Activated B cell treated with CpG ODN at 0.5 μM for 24 hours (primary cell): ENCODE data around the gene OR8H2. TPM values are rescaled to one million over a fixed set of nuclear protein-coding genes. Genes with fewer than 3 reads are reported as not detected.
"Not testable (repeated sequence)": the region's sequence is repeated elsewhere in the genome, so short reads cannot be mapped to it uniquely, and the experiment has no call there.

Experiments used
- ATAC-seq: fragments of 200-7000 bp; cut with Tn5 transposase; one replicate; pipeline ENCODE4 v1.10.0; 2021; ENCODE audit warnings: low read depth, mild to moderate bottlenecking, moderate library complexity
- CTCF ChIA-PET: fragments of 350-600 bp; sonication (Branson Sonifier 250); formaldehyde crosslinking; loops from one replicate; lab custom pipeline; 2021; ENCODE audit warnings: antibody characterized with exemption; lab: Charles Lee
- POLR2A ChIA-PET: fragments of 350-600 bp; sonication (Branson Sonifier 250); formaldehyde crosslinking; loops from one replicate; lab custom pipeline; 2021; ENCODE audit warnings: antibody characterized with exemption; lab: Charles Lee
- DNase-seq: peaks from one replicate; pipeline ENCODE4 v3.0.0; 2022
- H3K27ac Mint-ChIP-seq: one replicate; pipeline ENCODE4 v1.8.0; 2020; ENCODE audit warnings: mixed read lengths
- H3K27me3 Mint-ChIP-seq: one replicate; pipeline ENCODE4 v1.8.0; 2021; ENCODE audit warnings: mixed read lengths
- H3K36me3 Mint-ChIP-seq: one replicate; pipeline ENCODE4 v1.8.0; 2021; ENCODE audit warnings: low read depth, mixed read lengths
- H3K4me1 Mint-ChIP-seq: one replicate; pipeline ENCODE4 v1.8.0; 2021; ENCODE audit warnings: mixed read lengths
- H3K4me3 Mint-ChIP-seq: one replicate; pipeline ENCODE4 v1.8.0; 2020; ENCODE audit warnings: mild to moderate bottlenecking, mixed read lengths
- H3K9me3 Mint-ChIP-seq: one replicate; pipeline ENCODE4 v1.8.0; 2020; ENCODE audit warnings: mixed read lengths
- intact Hi-C: fragments of 100-400 bp; cut with micrococcal nuclease; formaldehyde crosslinking; loops from one replicate; pipeline ENCODE4 v1.15.1; 2024
- total RNA-seq: library from RNA; stranded (reverse); gene quantifications from 2 replicates; pipeline ENCODE4 v1.2.3, GENCODE V29; 2022
- TF ChIP-seq, protein P1 (sequence below): fragments of 200-600 bp; IDR thresholded peaks from one replicate; pipeline ENCODE4 v1.8.0; 2022; ENCODE audit warnings: antibody characterized with exemption, mild to moderate bottlenecking

OR8H2 gene, protein sequence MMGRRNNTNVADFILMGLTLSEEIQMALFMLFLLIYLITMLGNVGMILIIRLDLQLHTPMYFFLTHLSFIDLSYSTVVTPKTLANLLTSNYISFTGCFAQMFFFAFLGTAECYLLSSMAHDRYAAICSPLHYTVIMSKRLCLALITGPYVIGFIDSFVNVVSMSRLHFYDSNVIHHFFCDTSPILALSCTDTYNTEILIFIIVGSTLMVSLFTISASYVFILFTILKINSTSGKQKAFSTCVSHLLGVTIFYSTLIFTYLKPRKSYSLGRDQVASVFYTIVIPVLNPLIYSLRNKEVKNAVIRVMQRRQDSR
- total RNA-seq: not detected in 2 replicates

DNA sequence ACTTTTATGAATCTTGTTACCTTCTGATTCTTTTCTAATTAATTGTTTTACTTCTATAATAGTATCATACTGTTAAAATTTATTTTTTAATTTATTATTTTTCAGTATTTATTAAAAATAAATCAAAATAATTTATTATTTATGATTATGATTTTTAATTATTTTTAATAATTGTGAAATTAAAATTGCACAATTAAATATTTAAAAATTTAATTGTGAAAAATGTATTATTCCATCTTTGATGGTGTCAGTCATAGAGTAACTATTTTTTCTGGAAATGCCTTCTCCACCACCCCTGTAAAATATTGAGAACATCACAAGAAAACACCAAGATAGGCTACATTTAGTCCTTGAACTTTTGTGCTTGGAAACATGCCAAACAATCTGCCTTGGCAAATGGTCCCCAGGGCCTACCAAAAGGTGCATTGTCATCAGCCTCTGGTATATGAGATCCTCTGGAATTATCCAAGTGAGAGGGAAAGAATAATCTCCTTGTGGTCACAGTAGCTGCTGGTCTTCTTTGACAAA, at the start of gene OR8H2:
OR8H2 (plus strand) TSS at position 478 of the 528 bp plus-strand sequence. CDS start 1,356 bp downstream, outside the sequence.
- ChIA-PET POLR2A (no interaction called here), CTCF (no interaction called here)
- H3K27ac Mint-ChIP-seq: no peak within 1 kb of the TSS
- ATAC-seq (no peak), DNase-seq (no peak)
- H3K36me3 Mint-ChIP-seq: no peaks in the 10 kb centered on the region
- intact Hi-C loops: no loop called here
- peaks cover 8% of the 10 kb centered on the region for H3K9me3 Mint-ChIP-seq
- no peaks in the 10 kb centered on the region for H3K27me3 Mint-ChIP-seq
- H3K4me1 Mint-ChIP-seq: no peaks in the 10 kb centered on the region
- TF ChIP-seq, protein P1, sequence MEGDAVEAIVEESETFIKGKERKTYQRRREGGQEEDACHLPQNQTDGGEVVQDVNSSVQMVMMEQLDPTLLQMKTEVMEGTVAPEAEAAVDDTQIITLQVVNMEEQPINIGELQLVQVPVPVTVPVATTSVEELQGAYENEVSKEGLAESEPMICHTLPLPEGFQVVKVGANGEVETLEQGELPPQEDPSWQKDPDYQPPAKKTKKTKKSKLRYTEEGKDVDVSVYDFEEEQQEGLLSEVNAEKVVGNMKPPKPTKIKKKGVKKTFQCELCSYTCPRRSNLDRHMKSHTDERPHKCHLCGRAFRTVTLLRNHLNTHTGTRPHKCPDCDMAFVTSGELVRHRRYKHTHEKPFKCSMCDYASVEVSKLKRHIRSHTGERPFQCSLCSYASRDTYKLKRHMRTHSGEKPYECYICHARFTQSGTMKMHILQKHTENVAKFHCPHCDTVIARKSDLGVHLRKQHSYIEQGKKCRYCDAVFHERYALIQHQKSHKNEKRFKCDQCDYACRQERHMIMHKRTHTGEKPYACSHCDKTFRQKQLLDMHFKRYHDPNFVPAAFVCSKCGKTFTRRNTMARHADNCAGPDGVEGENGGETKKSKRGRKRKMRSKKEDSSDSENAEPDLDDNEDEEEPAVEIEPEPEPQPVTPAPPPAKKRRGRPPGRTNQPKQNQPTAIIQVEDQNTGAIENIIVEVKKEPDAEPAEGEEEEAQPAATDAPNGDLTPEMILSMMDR: no peak
- H3K4me3 Mint-ChIP-seq: no peak within 1 kb of the TSS

DNA sequence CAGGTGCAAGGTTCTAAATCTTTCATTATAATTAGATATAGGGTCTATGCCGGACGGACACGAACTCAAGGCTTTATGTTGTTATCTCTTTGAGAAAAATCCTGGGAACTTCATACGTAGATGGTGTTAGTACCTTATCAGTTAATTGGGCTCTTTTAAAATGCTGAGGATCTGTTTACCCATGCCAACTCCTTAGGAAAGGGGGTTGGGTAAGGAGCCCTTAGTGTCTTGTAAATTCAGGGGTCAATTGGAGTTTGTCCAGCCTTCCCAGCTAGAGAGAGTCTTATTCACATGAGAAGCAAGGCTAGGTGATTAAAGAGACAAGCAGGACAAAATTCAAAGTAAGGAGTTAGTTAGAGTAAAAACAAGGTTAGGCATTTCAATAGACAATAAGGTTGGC, 47.1 kb upstream of the OR8H2 start:
- DNase-seq, H3K27me3 Mint-ChIP-seq, intact Hi-C loops, H3K36me3 Mint-ChIP-seq, H3K4me1 Mint-ChIP-seq, H3K4me3 Mint-ChIP-seq, H3K9me3 Mint-ChIP-seq, POLR2A ChIA-PET, ATAC-seq, CTCF ChIA-PET, H3K27ac Mint-ChIP-seq: not testable (repeated sequence)

DNA sequence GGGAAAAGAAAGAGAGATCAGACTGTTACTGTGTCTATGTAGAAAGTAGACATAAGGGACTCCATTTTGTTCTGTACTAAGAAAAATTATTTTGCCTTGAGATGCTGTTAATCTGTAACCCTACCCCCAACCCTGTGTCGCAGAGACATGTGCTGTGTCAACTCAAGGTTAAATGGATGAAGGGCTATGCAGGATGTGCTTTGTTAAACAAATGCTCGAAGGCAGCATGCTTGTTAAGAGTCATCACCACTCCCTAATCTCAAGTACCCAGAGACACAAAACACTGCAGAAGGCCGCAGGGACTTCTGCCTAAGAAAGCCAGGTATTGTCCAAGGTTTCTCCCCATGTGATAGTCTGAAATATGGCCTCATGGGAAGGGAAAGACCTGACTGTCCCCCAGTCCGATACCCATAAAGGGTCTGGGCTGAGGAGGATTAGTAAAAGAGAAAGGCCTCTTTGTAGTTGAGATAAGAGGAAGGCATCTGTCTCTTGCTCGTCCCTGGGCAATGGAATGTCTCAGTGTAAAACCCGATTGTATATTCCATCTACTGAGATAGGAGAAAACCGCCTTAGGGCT, 45.7 kb upstream of the OR8H2 start:
- POLR2A ChIA-PET, intact Hi-C loops, DNase-seq, H3K27ac Mint-ChIP-seq, H3K27me3 Mint-ChIP-seq, H3K9me3 Mint-ChIP-seq, ATAC-seq, H3K4me1 Mint-ChIP-seq, CTCF ChIA-PET, H3K36me3 Mint-ChIP-seq, H3K4me3 Mint-ChIP-seq: not testable (repeated sequence)

DNA sequence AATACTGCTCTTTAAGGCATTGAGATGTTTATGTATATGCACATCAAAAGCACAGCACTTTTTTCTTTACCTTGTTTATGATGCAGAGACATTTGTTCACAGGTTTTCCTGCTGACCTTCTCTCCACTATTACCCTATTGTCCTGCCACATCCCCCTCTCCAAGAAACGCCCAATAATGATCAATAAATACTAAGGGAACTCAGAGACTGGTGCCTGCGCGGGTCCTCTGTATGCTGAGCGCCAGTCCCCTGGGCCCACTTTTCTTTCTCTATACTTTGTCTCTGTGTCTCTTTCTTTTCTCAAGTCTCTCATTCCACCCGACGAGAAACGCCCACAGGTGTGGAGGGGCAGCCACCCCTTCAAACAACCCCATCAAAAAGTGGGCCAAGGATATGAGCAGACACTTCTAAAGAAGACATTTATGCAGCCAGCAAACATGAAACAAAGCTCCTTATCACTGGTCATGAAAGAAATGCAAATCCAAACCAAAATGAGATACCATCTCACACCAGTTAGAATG, 45.2 kb upstream of the OR8H2 start:
- H3K4me1 Mint-ChIP-seq, CTCF ChIA-PET, H3K9me3 Mint-ChIP-seq, H3K27ac Mint-ChIP-seq, H3K27me3 Mint-ChIP-seq, DNase-seq, POLR2A ChIA-PET, H3K4me3 Mint-ChIP-seq, H3K36me3 Mint-ChIP-seq, intact Hi-C loops, ATAC-seq: not testable (repeated sequence)

DNA sequence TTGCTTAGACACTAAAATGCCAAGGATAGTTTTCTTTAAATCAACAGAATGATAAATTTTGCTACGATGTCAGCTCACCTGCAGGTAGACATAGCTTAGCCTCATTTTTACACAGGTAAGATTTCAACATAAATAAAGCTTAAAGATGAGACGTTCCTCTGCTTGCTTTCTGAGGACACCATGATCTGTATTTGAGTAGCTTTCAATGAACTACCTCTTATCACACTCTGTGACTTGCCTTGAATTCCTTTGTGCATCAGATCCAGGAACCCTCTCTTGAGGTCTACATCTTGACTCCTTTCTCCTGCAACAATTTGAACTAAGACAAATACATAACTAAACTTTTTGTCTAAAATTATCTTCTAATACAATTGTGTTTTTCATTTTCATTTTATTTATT, 36.5 kb upstream of the OR8H2 start:
- POLR2A ChIA-PET: no interaction called here
- no peak for ATAC-seq
- Mint-ChIP-seq H3K36me3 (no peaks in the 10 kb centered on the region), H3K27me3 (no peaks in the 10 kb centered on the region), H3K4me1 (no peaks in the 10 kb centered on the region), H3K4me3 (no peak overlapping the region), H3K27ac (no peak overlapping the region), H3K9me3 (peaks cover 9% of the 10 kb centered on the region)
- intact Hi-C loops: no loop called here
- TF ChIP-seq, protein P1: no peak
- CTCF ChIA-PET: no interaction called here
- no peak for DNase-seq

DNA sequence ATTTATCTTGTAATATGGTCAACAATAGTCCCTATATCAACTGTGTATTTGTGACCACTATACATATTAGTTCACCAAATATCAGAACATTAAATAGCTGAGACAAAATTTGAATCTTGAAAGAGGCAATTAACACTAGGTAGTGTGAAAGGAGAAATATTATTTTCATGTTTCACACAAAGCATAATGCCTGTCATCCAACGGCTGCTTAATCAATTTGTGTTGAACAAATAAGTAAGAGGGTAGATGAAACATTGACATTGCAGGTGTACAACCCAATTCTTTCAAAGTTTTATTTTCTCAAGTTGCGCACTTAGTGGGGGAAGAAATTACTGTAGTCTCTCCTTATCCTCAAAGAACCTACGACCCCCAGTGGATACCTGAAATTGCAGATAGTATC, 13.8 kb upstream of the OR8H2 start:
- DNase-seq: no peak
- TF ChIP-seq, protein P1: no peak
- Mint-ChIP-seq H3K4me1 (no peaks in the 10 kb centered on the region), H3K4me3 (no peak overlapping the region), H3K36me3 (no peaks in the 10 kb centered on the region), H3K27me3 (no peaks in the 10 kb centered on the region), H3K27ac (no peak overlapping the region), H3K9me3 (peaks cover 1% of the 10 kb centered on the region)
- POLR2A ChIA-PET: no interaction called here
- intact Hi-C loops: no loop called here
- ATAC-seq: no peak
- CTCF ChIA-PET: no interaction called here
